C4-2B (cell line): ENCODE measurements around the gene SORCS1.

Source experiments
- ZFX ChIP-seq: fragments of 450-650 bp; IDR thresholded peaks from 2 replicates; pipeline ENCODE4 v1.6.1; 2017
- TF ChIP-seq, protein P1 (sequence below): fragments of 450-650 bp; conservative IDR thresholded peaks from 2 replicates; pipeline ENCODE4 v1.5.1; 2017; ENCODE audit warnings: mild to moderate bottlenecking

DNA sequence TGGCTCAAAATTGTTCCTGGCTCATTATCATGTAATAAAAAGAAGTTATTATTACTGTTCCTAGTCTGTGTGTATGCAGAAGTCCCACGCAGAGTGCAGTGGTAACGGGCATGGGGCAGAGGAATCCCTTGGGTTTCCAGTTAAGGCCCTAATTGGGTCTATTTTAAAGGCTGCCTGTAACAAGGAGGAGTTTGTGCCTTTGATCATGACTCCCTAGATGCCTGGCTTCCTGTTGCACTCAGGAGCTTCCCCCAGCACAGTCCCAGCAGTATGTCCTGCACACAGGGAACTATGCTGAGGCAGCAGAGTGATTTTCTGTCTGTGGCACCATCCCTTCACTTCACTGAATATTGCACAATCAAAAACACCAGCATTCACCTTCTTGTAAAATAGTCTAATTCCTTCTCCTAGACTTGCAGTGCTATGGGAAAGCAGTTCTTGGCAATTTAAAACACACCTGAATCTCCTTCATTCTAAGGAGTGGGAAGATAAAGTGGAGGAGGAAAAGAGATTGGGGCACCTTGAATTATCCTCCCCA is 22.9 kb downstream of the SORCS1 start:
- TF ChIP-seq, protein P1, sequence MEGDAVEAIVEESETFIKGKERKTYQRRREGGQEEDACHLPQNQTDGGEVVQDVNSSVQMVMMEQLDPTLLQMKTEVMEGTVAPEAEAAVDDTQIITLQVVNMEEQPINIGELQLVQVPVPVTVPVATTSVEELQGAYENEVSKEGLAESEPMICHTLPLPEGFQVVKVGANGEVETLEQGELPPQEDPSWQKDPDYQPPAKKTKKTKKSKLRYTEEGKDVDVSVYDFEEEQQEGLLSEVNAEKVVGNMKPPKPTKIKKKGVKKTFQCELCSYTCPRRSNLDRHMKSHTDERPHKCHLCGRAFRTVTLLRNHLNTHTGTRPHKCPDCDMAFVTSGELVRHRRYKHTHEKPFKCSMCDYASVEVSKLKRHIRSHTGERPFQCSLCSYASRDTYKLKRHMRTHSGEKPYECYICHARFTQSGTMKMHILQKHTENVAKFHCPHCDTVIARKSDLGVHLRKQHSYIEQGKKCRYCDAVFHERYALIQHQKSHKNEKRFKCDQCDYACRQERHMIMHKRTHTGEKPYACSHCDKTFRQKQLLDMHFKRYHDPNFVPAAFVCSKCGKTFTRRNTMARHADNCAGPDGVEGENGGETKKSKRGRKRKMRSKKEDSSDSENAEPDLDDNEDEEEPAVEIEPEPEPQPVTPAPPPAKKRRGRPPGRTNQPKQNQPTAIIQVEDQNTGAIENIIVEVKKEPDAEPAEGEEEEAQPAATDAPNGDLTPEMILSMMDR, result no peak
- TF ChIP-seq ZFX, result no peak
